Lower leg skin (tissue), 3 donors: ENCODE data around the gene SPAG4.

ENCODE experiments used
- CTCF ChIP-seq, 3 donors: fragments of 450-650 bp; IDR thresholded peaks; one replicate each; pipeline ENCODE4 v1.5.1; 2016; ENCODE audit warnings: antibody characterized with exemption in 3 of 3, mild to moderate bottlenecking in 3 of 3, moderate library complexity in 2 of 3
- POLR2A ChIP-seq, 2 donors: fragments of 450-650 bp; IDR thresholded peaks; one replicate each; pipeline ENCODE4 v1.6.1; 2016 to 2017; ENCODE audit warnings: antibody characterized with exemption in 2 of 2, mild to moderate bottlenecking in 1 of 2, moderate library complexity in 1 of 2

GRCh38 chr20:35601990-35602389 is 13.6 kb upstream of the SPAG4 start:
- TF ChIP-seq POLR2A (IDR thresholded peaks at IDR 0.05) (no peak), CTCF (IDR thresholded peaks at IDR 0.05) (no peak)
